K562 (cell line): Measurements from ENCODE around the gene PLEK2. TPM values are rescaled to one million over a fixed set of nuclear protein-coding genes. Genes with fewer than 3 reads are reported as not detected.
A peak's percentile ranks its signal among the peaks of the same experiment; 100 is the strongest.

ENCODE experiments used
- DIDO1 ChIP-seq: fragments of 450-650 bp; IDR thresholded peaks from 2 replicates; pipeline ENCODE4 v1.6.1; 2016; ENCODE audit warnings: low read depth, missing biosample characterization, missing genetic modification characterization
- ELF1 ChIP-seq: fragments of 200-800 bp; sonication (Bioruptor generic); IDR thresholded peaks from 2 replicates; pipeline ENCODE4 v1.6.1; 2016; ENCODE audit warnings: missing genetic modification characterization, missing compliant biosample characterization
- ETV1 ChIP-seq: fragments of 450-650 bp; conservative IDR thresholded peaks from 2 replicates; pipeline ENCODE4 v1.6.1; 2016; ENCODE audit warnings: missing genetic modification characterization, control low read depth, low read depth, missing compliant biosample characterization
- MAZ ChIP-seq, 2 experiments: fragments of 450-650 bp in 1 of 2; sonication (generic) in 1 of 2; formaldehyde crosslinking; IDR thresholded peaks in 1 of 2; conservative IDR thresholded peaks in 1 of 2; 2 replicates each; pipeline versions ENCODE4 v1.4.0 to v1.5.0; 2020; ENCODE audit warnings: mild to moderate bottlenecking in 1 of 2, missing genetic modification reagents in 1 of 2
- NFATC3 ChIP-seq: fragments of 450-650 bp; IDR thresholded peaks from 2 replicates; pipeline ENCODE4 v1.6.1; 2017; ENCODE audit warnings: mild to moderate bottlenecking
- NONO ChIP-seq, 2 experiments: fragments of 200-400 bp in 1 of 2; fragments of 450-650 bp in 1 of 2; formaldehyde crosslinking in 1 of 2; IDR thresholded peaks; 2 replicates each; pipeline ENCODE4 v1.6.1; 2017; ENCODE audit warnings: low read depth in 2 of 2, mild to moderate bottlenecking in 2 of 2, moderate library complexity in 2 of 2, low read length in 1 of 2
- POLR2H ChIP-seq: IDR thresholded peaks from 2 replicates; pipeline ENCODE4 v1.6.1; 2016; ENCODE audit warnings: missing genetic modification characterization, low read depth, mild to moderate bottlenecking, control low read depth, missing compliant biosample characterization, moderate library complexity
- RBFOX2 ChIP-seq: fragments of 200-400 bp; formaldehyde crosslinking; IDR thresholded peaks from 2 replicates; pipeline ENCODE4 v1.6.1; 2017; ENCODE audit warnings: low read depth, mild to moderate bottlenecking, low read length, moderate library complexity
- RBM14 ChIP-seq: fragments of 200-400 bp; formaldehyde crosslinking; IDR thresholded peaks from 2 replicates; pipeline ENCODE4 v1.6.1; 2018; ENCODE audit warnings: low read depth, mild to moderate bottlenecking, low read length, moderate library complexity, borderline replicate concordance; ENCODE audit not compliant: insufficient read depth
- SMARCC2 ChIP-seq: fragments of 450-650 bp; IDR thresholded peaks from 2 replicates; pipeline ENCODE4 v1.6.1; 2017; ENCODE audit warnings: antibody characterized with exemption, moderate library complexity, mild to moderate bottlenecking, low read depth
- TEAD1 ChIP-seq, 2 experiments: fragments of 450-650 bp in 1 of 2; sonication (generic) in 1 of 2; formaldehyde crosslinking; IDR thresholded peaks; 2 replicates each; pipeline versions ENCODE4 v1.4.0 to v1.8.0; 2020 to 2022; ENCODE audit warnings: mild to moderate bottlenecking in 2 of 2, missing genetic modification reagents in 1 of 2
- ZFP36 ChIP-seq: fragments of 150-350 bp; IDR thresholded peaks from 2 replicates; pipeline ENCODE4 v1.6.1; 2018; ENCODE audit warnings: low read length, low read depth; ENCODE audit not compliant: partially characterized antibody
- ZNF224 ChIP-seq: sonication (generic); formaldehyde crosslinking; IDR thresholded peaks from 2 replicates; pipeline ENCODE4 v1.8.0; 2022; ENCODE audit warnings: mild to moderate bottlenecking, missing genetic modification reagents
- ZNF316 ChIP-seq: fragments of 450-650 bp; IDR thresholded peaks from 2 replicates; pipeline ENCODE4 v1.6.1; 2016
- ZNF347 ChIP-seq: fragments of 450-650 bp; formaldehyde crosslinking; IDR thresholded peaks from 2 replicates; pipeline ENCODE4 v1.4.0; 2020; ENCODE audit warnings: low read depth, mild to moderate bottlenecking, moderate library complexity
- polyA plus RNA-seq, 8 experiments: library from polyadenylated mRNA; depleted of rRNA in 4 of 8; stranded (reverse) in 5 of 8; unstranded in 3 of 8; fragments of >200 nt; fragmentation: Nextera tagmentation in 2 of 8; fragmentation: Illumina TruSeq in 1 of 8; extraction: Ambion mirVana in 2 of 8; extraction: Trizol in 1 of 8; gene quantifications; 2 replicates each; pipeline versions ENCODE4 v1.2.1 to v1.2.3, GENCODE V29; 2011 to 2014; ENCODE audit warnings: inconsistent platforms in 1 of 8, missing spikeins in 1 of 8
- total RNA-seq, 7 experiments: library from RNA; depleted of rRNA in 6 of 7; stranded (reverse); fragments of >200 nt in 6 of 7; fragmentation: Illumina TruSeq in 2 of 7; extraction: Trizol in 2 of 7; gene quantifications; 2 replicates each; pipeline versions ENCODE4 v1.2.1 to v1.2.3, GENCODE V29; 2011 to 2021; ENCODE audit warnings: low replicate concordance in 1 of 7
- TF ChIP-seq, protein P1 (sequence below): fragments of 250-450 bp; sonication (Bioruptor Pico); IDR thresholded peaks from 2 replicates; pipeline ENCODE4 v1.6.1; 2021; ENCODE audit warnings: mild to moderate bottlenecking
- TF ChIP-seq, protein P2 (sequence below): fragments of 150-350 bp; conservative IDR thresholded peaks from 2 replicates; pipeline ENCODE4 v1.6.1; 2014; ENCODE audit warnings: low read length
- TF ChIP-seq, protein P3 (sequence below): fragments of 450-650 bp; IDR thresholded peaks from 2 replicates; pipeline ENCODE4 v1.6.1; 2016; ENCODE audit warnings: antibody characterized with exemption
- TF ChIP-seq, protein P4 (sequence below): fragments of 250-450 bp; sonication (Bioruptor Pico); IDR thresholded peaks from 2 replicates; pipeline ENCODE4 v1.8.0; 2021; ENCODE audit warnings: moderate library complexity, mild to moderate bottlenecking, inconsistent platforms

PLEK2 gene
- total and polyA plus RNA-seq, 9 of the 15 experiments (the other 6 are each of a cell fraction or from before 2014, with no cell fraction given): not detected

DNA sequence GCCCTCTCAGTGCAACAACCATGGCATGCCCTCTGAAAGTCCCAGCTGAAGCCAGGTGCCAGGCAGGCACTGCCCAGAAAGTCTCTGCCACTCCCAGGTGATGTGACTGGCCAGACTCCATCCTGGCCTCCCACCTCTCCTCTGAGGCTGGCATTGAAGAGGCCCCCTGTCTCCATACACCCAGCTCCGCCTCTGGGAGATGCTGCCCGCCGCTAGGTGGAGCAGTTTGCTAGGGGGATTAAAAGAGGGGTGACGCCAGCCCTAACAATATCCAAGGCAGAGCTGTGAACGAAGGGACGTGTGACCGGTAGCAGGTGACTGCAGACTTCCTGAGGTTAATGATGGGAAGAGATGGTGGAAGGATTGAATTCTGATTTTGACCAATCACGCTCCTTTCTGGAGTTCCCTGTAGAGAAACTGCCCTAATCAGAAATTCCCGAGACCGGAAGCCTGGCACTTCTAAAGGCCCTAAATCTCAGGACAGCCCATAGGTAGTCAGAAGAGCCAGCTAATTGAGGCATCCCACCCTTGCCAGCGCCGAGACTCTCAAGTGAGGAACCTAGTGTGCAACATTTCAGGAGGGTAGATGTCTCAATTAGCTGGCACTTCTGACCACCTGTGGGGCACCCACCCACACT is 8.3 kb upstream of the PLEK2 start (continued):
- TF ChIP-seq MAZ (CRISPR knock-in tag; conservative IDR thresholded peaks at IDR 0.05 in 1 of 2, IDR thresholded peaks at IDR 0.05 in 1 of 2): 0 out of 4 replicates have a peak, but pooled peaks of 1 of the 2 experiments have one; percentile 23
- no peak for TF ChIP-seq ZNF224 (CRISPR knock-in tag)
- no peak for TF ChIP-seq POLR2H (tag)
- no peak for TF ChIP-seq ZNF316
- TF ChIP-seq RBFOX2: peak; percentile 39; the same call in 1 of the 2 replicates
- TF ChIP-seq DIDO1 (tag): no peak
- TF ChIP-seq ZFP36: no peak
- TF ChIP-seq, protein P1, sequence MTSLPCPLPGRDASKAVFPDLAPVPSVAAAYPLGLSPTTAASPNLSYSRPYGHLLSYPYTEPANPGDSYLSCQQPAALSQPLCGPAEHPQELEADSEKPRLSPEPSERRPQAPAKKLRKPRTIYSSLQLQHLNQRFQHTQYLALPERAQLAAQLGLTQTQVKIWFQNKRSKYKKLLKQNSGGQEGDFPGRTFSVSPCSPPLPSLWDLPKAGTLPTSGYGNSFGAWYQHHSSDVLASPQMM: no peak
- TF ChIP-seq ZNF347: no peak
- TF ChIP-seq, protein P2, sequence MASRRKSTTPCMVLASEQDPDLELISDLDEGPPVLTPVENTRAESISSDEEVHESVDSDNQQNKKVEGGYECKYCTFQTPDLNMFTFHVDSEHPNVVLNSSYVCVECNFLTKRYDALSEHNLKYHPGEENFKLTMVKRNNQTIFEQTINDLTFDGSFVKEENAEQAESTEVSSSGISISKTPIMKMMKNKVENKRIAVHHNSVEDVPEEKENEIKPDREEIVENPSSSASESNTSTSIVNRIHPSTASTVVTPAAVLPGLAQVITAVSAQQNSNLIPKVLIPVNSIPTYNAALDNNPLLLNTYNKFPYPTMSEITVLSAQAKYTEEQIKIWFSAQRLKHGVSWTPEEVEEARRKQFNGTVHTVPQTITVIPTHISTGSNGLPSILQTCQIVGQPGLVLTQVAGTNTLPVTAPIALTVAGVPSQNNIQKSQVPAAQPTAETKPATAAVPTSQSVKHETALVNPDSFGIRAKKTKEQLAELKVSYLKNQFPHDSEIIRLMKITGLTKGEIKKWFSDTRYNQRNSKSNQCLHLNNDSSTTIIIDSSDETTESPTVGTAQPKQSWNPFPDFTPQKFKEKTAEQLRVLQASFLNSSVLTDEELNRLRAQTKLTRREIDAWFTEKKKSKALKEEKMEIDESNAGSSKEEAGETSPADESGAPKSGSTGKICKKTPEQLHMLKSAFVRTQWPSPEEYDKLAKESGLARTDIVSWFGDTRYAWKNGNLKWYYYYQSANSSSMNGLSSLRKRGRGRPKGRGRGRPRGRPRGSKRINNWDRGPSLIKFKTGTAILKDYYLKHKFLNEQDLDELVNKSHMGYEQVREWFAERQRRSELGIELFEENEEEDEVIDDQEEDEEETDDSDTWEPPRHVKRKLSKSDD: no peak
- TF ChIP-seq ELF1 (tag): no peak
- TF ChIP-seq NONO (IDR thresholded peaks at IDR 0.05; ENCODE audit: low read depth in 2 of 2, low read length in 1 of 2): no peak
- TF ChIP-seq NFATC3: no peak
- TF ChIP-seq SMARCC2: peak; percentile 44; the same call in 1 of the 2 replicates
- TF ChIP-seq, protein P3, sequence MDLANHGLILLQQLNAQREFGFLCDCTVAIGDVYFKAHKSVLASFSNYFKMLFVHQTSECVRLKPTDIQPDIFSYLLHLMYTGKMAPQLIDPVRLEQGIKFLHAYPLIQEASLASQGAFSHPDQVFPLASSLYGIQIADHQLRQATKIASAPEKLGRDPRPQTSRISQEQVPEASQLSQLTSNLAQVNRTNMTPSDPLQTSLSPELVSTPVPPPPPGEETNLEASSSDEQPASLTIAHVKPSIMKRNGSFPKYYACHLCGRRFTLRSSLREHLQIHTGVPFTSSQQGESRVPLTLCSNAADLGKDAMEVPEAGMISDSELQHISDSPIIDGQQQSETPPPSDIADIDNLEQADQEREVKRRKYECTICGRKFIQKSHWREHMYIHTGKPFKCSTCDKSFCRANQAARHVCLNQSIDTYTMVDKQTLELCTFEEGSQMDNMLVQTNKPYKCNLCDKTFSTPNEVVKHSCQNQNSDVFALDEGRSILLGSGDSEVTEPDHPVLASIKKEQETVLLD: 0 out of 2 replicates have a peak, but pooled peaks have one; percentile 38
- TF ChIP-seq, protein P4, sequence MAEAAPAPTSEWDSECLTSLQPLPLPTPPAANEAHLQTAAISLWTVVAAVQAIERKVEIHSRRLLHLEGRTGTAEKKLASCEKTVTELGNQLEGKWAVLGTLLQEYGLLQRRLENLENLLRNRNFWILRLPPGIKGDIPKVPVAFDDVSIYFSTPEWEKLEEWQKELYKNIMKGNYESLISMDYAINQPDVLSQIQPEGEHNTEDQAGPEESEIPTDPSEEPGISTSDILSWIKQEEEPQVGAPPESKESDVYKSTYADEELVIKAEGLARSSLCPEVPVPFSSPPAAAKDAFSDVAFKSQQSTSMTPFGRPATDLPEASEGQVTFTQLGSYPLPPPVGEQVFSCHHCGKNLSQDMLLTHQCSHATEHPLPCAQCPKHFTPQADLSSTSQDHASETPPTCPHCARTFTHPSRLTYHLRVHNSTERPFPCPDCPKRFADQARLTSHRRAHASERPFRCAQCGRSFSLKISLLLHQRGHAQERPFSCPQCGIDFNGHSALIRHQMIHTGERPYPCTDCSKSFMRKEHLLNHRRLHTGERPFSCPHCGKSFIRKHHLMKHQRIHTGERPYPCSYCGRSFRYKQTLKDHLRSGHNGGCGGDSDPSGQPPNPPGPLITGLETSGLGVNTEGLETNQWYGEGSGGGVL (CRISPR knock-in tag): no peak
- no peak for TF ChIP-seq RBM14
- no peak for TF ChIP-seq TEAD1 (CRISPR knock-in tag; IDR thresholded peaks at IDR 0.05)
- TF ChIP-seq ETV1 (tag): peak; percentile 47; the same call in 1 of the 2 replicates
